Mammary epithelial cell (primary cell): ENCODE results near the gene RTL10.

ENCODE experiments used
- CTCF ChIP-seq, 2 donors: IDR thresholded peaks in 1 of 2; conservative IDR thresholded peaks in 1 of 2; 2 replicates each; pipeline ENCODE4 v1.5.1; 2011 to 2012; ENCODE audit warnings: inconsistent platforms in 2 of 2, low read length in 2 of 2, mild to moderate bottlenecking in 2 of 2, control low read depth in 1 of 2, low read depth in 1 of 2; ENCODE audit not compliant: insufficient read depth in 1 of 2; ENCODE audit errors: extremely low read depth in 1 of 2
- EZH2 ChIP-seq: IDR thresholded peaks from 2 replicates; pipeline ENCODE4 v1.6.1; 2012; ENCODE audit warnings: low read length, inconsistent platforms, borderline replicate concordance

GRCh38 chr22:19847345-19847632, 7.4 kb downstream of the RTL10 start:
- TF ChIP-seq CTCF (conservative IDR thresholded peaks at IDR 0.05 in 1 of 2, IDR thresholded peaks at IDR 0.05 in 1 of 2; ENCODE audit: extremely low read depth in 1 of 2, insufficient read depth in 1 of 2, low read depth in 1 of 2, low read length in 2 of 2) (no peak), EZH2 (no peak)
